T-helper 9 cell (primary cell): ENCODE measurements around the gene SAMHD1.
A peak's percentile ranks its signal among the peaks of the same experiment; 100 is the strongest.
"Not testable (repeated sequence)": the region's sequence is repeated elsewhere in the genome, so short reads cannot be mapped to it uniquely, and the experiment has no call there.

Source experiments
- DNase-seq: peaks from one replicate; pipeline ENCODE4 v3.0.0-alpha.2; 2020

The SAMHD1 gene

DNA sequence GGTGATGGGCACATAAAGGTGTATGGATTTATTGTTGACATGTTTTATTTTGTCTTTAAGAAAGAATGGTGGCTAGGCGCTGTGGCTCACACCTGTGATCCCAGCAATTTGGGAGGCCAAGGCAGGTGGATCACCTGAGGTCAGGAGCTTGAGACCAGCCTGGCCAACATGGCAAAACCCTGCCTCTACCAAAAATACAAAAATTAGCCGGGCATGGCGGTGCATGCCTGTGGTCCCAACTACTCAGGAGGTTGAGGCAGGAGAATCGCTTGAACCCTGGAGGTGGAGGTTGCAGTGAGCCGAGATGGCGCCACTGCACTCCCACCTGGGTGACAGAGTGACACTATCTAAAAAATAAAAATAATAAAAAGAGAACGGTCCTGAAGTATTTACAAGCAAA, 45.4 kb downstream of the SAMHD1 start:
- DNase-seq, result not testable (repeated sequence)

DNA sequence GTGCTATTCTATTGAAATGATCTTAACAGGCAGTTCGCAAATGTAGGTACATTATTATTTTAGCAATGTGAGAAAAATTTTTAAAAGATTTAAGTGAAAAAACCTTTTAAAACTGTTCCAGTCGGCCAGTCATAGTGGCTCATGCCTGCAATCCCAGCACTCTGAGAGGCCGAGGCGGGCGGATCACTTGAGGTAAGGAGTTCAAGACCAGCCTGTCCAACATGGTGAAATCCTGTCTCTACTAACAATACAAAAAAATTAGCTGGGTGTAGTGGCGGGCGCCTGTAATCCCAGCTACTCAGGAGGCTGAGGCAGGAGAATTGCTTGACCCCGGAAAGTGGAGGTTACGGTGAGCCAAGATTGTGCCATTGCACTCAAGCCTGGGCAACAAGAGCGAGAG, 45.9 kb downstream of the SAMHD1 start:
- not testable (repeated sequence) for DNase-seq

DNA sequence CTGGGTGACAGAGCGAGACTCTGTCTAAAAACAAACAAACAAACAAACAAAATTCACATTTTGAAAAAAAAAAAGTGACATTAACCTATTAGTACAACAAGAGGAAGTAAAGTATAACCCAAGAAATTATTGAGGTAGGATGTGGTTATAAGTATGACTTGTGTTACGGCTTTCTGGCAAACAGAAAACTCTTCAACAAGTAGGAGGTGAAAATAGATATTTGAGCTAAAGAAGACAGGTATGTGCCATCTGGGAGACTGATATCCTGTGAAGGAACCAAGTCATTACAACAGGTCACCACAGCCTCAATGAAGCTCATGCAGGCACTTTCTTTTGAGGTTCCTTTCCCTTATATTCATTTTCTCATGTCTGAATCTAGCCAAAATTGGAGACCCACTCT, 46.8 kb downstream of the SAMHD1 start:
- no peak for DNase-seq

DNA sequence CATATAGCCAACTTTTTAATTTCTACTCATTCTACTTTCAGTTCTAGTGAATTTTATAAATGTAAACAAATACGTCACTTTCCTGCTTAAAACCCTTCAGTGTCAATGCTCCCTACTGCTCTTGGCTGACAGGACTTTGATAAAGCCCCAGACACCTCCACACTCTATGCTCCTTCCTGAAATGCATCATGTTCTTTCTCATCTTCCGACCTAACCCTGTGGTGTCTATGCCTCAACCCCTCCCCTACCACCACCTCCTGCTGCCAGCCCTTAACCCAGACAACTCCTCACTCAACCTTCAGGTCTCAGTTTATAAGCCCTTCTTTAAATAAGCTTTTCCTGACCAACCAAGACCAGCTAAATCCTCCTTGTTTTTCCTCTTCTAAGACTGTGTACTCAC, 56.5 kb downstream of the SAMHD1 start:
- DNase-seq, result no peak

DNA sequence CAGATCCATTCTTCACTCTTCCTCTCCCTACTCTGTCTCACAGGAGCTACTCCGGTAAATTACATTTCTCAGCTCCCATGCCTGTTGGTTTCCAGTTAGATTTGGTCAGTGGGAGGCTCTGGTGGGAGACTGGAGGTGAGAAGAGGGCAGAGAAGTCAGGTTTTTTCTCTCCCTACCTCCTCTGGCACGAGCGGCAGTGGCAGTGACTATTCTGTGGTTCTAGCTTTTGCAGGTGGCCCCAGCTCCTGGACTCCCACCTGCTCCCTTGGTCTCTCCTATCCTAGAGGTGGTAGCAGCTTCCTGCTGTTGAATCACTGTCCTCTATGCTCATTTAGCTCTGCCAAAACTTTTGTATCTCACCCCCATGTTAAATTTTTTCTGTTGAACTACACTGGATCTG, 57.7 kb downstream of the SAMHD1 start:
- no peak for DNase-seq

DNA sequence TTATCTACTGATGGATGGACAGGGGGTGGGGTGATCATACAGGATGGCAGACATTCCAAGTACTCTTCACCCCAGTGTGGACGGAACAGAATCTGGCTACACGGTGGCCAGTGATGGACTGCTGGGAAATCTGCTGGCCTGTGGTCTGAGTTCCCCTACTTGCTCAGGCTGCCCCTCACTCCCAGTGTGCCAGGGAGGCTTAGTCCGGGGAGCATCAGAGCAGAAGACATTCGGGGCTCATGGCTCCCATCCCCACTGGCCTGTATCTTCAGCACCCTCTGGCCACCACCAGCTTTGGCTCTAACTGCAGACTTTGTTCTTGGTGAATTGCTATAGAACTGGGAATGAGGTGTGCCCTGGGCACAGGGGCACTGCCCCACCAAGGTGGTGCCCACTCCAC, 60.3 kb downstream of the SAMHD1 start:
- no peak for DNase-seq

DNA sequence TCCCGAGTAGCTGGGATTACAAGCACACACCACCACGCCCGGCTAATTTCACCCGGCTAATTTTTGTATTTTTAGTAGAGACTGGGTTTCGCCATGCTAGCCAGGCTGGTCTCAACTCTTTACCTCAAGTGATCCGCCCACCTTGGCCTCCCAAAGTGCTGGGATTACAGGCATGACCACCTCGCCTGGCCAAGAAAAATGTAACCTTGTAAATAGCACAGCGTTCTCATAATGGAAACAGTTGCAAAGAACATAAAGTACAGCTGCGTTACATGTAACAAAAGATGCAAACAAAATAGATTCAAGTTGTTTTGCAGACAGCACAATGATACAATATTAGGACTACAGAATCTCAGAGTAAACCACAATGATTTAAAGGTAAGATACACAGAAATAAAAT, 60.9 kb downstream of the SAMHD1 start:
- no peak for DNase-seq

DNA sequence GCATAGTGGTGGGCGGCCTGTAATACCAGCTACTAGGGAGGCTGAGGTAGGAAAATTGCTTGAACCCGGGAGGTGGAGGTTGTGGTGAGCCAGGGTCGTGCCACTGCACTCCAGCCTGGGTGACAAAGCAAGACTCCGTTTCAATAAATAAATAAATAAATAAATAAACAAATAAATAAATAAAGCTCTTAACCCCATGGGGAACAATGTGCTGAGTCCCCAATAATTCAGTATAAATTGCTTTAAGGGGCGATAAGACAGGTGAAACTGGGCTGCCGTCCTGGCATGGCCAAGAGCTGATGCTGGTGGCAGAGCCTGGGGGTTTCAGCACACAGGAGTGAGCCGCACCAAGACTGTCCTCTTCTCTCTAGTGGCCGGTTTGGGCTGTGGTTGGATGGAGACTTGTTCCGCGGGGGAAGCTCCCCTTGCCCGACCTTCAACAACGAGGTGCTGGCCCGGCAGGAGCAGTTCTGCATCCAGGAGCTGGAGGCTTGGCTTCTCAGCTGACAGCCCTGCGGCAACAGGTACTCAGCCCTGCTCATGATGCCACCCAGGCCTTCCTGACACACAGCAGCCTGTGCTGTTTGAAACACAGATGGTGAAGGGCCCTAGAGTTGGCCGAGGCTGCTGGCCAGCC, 62.5 kb downstream of the SAMHD1 start:
- no peak for DNase-seq

DNA sequence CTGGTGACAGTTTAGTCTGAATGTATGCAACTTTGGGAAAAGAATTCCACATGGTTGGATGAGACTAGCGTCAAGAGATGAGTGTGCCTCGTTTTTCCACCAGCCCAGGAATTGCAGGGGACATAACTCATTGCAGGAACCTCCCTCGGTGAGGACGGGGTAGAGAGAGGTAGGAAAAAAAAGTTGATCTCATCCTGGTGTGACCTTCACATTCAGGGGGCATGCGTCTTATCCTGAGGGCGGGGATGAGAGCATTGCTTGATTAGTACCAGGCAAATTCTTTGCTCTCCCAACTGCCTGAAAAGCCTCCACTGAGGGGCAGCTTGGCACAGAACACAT, 63.8 kb downstream of the SAMHD1 start:
- DNase-seq, result no peak

DNA sequence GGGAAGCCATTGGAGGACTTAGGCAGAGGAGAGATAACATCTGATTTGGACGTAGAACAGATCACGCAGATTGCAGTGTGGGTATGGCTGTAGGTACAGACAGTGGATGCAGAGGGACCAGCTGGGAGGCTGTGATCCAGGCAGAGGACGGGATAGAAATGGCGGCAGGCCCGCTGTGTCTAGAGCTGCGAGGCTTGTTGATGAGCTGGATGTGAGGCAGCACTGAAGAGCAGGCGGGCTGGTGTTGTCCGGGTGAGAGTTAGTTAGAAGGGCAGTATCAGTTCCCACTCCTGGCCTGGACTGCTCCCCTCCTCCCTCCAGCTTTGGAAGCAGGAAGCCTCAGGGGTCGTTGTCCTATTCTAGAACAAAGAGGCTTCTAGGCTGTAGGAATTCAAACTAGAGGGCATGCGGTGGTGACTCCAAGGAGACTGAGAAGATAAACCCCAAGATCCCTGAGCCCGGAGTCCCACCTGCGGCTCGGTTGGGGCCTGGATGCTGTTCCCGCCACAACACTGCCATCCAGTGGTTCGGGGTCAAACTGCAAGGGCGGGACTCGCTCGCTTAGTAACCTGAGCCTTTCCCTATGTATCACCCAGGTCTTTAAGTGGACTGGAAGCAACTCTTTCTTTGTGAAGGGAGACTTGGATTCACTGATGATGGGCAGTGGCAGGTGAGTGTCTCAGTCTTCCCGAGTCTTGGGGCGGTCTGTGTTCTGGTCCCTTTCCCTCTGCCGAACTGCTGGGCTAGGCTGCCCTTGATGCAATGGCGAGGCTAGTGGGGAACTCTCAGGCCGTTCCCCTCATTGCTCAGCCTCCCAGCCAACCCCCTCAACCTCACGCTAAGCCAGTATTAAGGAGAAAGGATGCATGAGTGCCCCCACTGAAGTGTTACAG, 64.4 kb downstream of the SAMHD1 start:
- peak; percentile 72 for DNase-seq

DNA sequence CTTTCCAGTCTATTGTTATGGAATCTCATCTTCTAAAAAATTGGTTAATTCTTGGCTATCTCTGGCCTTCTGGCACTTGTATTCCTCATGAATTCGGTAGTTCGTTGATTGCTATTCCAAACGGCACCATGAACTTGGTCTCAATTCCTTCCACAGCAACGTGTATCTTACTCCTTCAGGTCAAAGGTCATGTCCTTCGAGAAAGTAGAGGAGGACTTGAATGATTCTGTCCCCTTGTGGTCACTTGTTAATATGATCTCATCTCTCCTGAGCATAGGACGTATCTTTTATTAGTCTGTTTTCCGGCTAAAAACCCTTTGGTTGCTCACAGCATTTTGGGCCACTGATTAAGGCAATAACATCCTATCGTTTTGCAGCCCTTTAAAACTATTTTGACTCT, 66.2 kb downstream of the SAMHD1 start:
- no peak for DNase-seq

DNA sequence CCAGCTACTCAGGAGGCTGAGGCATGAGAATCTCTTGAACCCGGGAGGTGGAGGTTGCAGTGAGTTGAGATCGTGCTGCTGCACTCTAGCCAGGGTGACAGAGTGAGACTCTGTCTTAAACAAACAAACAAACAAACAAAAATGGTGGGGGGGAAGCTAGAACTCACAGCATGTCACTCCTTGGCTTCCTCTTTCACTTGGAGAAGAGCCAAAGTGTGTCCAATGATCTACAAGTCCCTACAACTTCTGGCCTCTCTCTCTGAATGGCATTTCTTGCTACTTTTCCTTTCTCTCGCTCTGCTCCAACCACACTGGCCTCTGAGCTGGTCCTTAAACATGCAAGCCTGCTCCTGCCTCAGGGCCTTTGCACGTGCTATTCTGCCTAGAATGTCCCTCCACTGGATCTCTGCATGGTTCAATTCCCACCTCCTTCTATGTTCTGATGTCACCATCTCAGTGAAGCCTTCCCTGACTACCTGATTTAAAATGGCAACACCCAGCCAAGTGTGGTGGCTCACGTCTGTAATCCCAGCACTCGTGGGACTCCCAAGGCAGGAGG, 67.5 kb downstream of the SAMHD1 start:
- no peak for DNase-seq

DNA sequence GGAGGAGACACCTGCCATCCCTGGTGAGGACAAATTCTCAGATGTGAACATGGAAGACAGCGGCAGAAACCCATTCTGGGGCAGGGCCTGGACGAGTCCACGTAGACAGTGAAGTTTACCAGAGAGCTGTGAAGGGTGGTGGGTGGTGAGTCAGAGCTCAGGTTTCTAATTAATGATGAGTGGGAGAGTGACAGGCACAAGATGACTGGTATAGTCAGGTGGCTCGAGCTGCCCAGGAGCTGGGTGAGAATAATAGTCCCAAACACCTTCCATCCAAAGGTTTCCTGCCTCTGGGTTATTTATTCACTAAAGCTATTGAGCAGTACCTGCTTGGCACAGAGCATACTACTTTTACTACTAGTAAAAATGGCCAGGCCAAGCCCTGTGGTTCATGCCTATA, 69.6 kb downstream of the SAMHD1 start:
- no peak for DNase-seq

DNA sequence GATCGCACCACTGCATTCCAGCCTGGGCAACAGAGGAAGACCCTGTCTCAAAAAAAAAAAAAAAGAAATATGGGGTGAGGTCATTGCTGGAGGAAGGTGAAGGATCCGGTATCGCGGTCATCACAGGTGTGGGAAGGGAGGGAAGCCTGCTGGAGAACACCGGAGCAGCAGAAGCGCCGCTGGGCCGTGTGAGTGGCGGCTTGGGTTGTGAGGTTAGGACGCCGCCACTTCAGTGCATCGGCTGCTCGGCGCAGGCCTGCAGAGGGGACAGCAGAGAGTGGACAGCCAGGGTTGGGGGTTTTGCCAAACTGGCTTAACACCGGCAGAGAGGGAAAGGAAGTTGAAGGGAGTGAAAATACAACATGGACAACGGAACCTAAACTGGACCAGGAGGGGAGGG, 70.2 kb downstream of the SAMHD1 start:
- no peak for DNase-seq

DNA sequence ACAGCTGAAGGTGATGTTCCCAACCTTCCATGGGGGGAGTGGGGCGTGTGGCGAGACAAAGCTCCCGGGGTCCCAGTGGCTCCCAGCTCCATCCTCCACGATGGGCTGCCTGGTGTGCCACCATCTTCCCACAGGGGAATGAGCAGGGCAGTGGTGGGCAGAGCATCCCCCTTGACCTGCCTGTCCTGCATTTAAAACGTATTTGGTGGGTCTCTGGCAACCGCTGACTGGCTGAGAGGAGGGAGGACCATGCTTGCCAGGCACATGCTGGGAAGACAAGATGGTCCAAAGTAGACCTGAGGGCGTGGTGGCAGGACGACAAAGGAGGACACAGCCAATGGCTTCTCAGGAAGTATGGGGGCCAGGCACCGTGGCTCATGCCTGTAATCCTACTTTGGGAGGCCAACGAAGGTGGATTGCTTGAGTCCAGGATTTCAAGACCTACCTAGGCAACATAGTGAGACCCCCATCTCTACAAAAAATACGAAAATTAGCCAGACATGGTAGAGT, 70.7 kb downstream of the SAMHD1 start:
- DNase-seq, result no peak

DNA sequence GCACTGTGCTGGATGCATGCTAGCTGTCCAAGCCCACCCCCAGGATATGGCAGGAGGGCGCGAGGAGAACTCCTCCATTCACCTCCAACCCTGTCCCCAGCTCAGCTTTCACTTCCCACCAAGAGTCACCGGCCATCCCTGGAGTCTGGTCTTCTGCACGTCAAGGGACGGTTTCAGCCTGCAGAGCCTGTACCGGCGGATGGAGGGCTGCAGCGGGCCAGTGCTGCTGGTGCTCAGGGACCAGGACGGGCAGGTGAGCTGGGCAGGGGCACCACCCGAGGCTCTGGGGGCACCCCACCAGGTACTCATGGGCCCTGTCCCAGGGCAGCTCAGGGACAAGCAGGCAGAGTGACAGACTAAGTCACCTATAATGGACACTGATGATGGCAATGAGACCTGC, 72.6 kb downstream of the SAMHD1 start:
- no peak for DNase-seq

DNA sequence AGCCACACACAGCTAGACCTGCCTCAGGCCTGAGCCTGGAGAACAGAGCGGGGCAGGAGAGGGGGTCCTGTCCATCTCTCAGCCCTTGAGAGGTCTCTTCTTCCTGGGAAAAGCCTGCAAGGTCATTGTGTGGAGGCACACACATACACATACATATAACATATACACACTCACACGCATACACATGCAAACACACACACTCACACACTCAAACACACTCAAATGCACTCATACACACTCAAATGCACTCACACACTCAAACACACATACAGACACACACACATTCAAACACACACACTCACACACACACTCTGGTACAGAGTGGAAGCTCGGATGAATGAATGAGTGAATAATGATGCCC, 75.1 kb downstream of the SAMHD1 start:
- DNase-seq, result no peak

DNA sequence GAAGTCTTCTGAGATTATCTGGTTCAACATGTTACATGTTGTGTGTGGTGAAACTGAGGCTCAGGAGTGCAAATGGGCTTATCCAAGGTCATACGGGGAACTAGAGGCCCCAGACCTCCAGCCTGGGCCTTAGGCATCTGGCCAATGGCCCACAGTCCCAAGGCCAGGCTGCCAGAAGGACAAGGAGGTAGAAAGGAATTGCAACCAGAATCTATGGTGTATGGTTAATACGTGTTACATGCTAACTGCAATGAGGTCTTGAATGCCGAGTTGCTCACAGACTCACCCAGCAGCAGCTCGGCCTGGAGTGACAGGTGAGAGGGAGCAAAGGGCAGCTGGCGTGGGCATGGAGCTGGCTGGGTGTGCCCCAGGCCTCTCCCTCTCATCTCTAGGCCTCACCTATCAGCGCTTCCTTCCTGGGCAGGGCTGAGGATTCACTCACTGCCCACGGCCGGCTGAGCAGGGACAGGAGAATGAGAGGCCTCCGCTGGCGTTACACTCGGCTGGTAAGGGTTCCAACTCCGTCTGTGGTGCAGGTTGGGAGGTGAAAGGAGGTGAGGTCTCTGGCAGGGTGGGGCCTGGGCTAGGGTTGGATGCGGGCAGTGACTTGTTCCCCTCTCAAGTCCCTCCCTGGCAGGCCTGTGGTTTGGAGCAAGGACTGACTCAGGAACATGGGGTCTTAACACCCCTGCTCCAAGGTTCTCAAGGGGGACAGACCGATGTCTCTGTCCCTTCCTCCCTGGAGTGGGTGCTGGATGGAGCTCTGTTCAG, 75.6 kb downstream of the SAMHD1 start, which contains the start of gene TLDC2:
Gene TLDC2 (plus strand): TSS at position 437 of the 771 bp plus-strand sequence. CDS start 37 bp downstream, at position 474.
- no peak for DNase-seq

DNA sequence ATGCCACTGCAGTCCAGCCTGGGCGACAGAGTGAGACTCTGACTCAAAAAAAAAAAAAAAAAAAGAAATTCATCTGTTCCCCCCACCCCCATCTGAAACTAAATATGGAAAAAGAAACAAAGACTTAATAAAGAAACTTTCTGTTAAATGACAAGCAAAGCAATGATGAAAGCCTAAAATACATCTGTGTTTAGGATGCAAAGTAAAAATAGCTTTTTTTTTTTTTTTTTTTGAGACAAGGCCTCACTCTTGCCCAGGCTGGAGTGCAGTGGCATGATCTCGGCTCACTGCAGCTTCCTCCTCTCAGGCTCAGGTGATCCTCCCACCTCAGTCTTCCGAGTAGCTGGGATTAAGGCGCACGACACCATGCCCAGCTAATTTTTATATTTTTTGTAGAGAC, 76.4 kb downstream of the SAMHD1 start:
- DNase-seq, result not testable (repeated sequence)

DNA sequence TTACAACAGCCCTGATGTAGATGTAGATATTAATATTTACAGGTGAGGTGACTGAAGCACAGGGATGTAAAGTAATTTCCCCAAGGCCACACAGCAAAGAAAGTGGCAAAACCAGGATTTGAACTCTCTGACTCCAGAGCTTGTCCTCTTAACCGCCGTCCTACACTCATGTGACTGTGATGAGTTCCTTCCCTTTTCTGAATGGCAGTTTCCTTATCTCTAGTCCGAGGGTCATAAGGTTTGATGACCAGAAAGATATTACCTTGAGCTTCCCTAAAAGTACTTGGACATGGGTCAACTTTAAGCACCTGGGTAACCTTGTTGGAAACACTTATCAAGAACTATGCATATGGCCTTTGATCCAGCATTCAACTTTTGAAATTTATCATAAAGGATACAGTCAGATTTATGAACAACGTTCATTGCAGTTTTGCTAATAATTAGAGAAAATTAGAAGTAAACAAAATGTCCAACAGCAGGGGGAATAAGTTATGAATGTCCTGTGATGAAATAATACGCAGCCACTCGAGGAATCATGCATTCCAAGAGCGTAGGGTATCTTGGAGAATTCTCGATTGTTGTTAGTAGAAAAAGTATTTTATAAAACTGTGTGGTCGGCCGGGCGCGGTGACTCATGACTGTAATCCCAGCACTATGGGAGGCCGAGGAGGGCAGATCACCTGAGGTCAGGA, 77.9 kb downstream of the SAMHD1 start:
- no peak for DNase-seq

DNA sequence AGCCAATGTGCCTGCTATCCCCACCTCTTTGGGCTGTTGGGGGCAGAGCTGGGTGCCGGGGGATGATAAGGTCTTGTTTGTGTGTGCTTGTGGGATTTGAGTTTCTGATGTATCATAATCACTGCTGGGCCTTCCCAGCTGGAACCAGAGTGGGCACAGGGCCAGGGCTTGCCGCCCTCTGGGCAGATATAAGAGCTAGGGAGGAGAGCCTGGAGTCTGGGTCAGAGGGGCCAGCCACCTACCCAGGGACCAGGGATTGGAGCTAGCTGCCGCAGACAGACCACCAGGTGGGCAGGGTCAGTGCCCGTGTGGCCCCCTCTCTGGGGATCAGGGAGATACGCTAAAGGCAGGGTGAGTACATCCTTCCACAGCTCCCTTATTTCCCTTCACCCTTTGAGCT, 78.7 kb downstream of the SAMHD1 start:
- no peak for DNase-seq
